Epidermal melanocyte (primary cell): ENCODE measurements around the gene EMP3.
"Not testable (repeated sequence)": the region's sequence is repeated elsewhere in the genome, so short reads cannot be mapped to it uniquely, and the experiment has no call there.

Source experiments
- DNase-seq: peaks from one replicate; pipeline ENCODE4 v3.0.0; 2011; ENCODE audit warnings: low spot score; ENCODE audit not compliant: insufficient read length

Gene EMP3

DNA sequence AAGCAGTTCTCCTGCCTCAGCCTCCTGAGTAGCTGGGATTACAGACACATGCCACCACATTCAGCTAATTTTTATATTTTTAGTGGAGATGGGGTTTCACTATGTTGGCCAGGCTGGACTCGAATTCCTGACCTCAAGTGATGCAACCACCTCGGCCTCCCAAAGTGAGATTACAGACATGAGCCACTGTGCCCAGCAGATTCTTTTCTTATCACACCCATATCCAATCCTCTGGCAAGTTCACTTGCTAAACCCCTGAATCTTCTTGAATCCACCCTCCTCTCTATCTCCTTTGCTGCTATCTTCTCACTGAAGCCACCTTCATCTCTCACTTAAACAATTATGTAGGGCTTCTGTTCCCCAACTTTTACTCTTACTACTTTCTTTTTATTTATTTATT, 20.8 kb downstream of the EMP3 start:
- DNase-seq, result no peak

DNA sequence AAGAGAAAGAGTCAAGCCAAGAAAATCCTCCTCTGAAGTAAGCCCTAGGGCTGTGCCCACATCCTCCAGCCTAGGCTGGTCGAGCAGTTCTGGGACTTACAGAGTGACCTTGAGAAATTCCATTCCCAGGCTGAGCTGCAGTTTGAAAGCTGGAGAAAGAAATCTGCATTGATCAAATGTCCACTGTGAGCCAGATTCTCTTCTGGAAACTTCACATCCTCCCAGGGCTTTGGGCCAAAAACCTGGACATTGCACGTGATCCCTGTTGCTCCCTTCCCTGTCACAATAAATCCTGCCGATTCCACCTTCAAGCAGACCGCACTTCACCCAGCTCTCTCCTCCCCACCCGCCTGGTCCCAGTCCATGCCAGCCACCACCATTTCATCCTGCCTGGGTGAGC, 22.7 kb downstream of the EMP3 start:
- no peak for DNase-seq

- DNase-seq, result no peak
Observed at GRCh38 chr19:48348737-48349136, 23.4 kb downstream of the EMP3 start.

GRCh38 chr19:48350856-48351255, 25.5 kb downstream of the EMP3 start:
- DNase-seq, result no peak

DNA sequence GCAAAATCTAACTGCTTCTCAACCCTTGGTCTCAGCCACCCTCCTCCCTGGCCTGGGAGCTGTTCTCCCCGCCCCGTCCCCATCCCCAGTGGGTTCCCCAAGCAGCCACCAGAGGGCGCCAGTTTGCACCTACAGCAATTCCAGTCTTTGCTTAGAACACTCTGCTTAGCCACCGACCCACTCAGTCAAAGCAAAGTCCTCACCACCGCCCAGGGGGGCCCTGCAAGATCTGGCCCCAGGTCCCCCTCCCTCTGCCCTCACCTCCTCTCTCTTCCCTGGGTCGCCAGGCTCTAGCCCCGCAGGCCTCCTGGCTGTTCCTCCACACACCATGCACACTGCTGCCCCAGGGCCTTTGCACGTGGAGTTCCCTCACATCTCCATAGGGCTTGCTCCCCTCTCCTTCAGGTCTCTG, 26.0 kb downstream of the EMP3 start:
- no peak for DNase-seq

DNA sequence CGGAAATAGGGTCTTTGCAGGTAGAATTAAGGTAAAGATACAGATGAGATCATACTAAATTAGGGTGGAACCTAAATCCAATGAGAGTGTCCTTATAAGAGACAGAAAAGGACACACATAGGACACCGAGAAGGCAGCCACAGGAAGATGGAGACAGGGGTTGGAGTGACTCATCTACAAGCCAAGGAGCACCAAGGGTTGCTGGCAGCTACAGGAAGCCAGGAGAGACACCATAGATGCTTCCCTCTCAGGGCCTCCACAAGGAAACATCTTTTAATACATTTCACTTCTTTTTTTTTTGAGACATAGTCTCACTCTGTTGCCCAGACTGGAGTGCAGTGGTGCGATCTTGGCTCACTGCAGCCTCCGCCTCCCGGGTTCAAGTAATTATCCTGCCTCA, 28.3 kb downstream of the EMP3 start:
- no peak for DNase-seq

DNA sequence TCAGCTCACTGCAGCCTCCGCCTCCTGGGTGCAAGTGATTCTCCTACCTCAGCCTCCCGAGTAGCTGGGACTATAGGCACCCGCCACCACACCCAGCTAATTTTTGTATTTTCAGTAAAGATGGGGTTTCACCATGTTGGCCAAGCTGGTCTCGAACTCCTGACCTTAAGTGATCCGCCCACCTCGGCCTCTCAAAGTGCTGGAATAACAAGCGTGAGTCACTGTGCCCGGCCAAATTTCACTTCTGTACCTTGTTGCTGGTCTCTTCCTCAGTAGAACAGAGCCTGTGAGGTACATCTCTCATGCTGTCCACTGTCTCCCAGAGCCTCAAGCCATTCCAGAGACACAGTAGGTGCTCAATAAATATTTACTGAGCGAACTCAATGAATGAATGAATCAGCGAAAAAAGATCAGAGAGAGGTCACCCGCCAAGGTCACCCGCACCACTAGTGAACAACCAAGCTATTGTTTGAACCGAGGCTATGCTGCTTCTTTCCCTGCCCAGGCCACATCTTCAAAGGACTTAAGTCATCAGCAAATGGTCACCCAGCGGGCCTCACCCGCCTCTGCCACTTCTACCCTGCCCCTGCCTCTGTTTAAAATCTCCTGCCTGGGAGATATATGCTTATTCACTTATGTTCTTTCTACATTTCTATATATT, 29.1 kb downstream of the EMP3 start:
- DNase-seq, result no peak

- no peak for DNase-seq
Observed at GRCh38 chr19:48355365-48355954, 30.1 kb downstream of the EMP3 start.

- no peak for DNase-seq
Observed at GRCh38 chr19:48359123-48359522, 33.8 kb downstream of the EMP3 start.

GRCh38 chr19:48361912-48362311, 36.6 kb downstream of the EMP3 start:
- no peak for DNase-seq

GRCh38 chr19:48362716-48363499, 37.6 kb downstream of the EMP3 start:
- peak; percentile 91 for DNase-seq

- no peak for DNase-seq
Observed at GRCh38 chr19:48363500-48363809, 38.1 kb downstream of the EMP3 start.

- DNase-seq, result peak; percentile 98
Observed at GRCh38 chr19:48363810-48364597, 38.7 kb downstream of the EMP3 start, which contains the start of the genes SYNGR4 and TMEM143. Gene SYNGR4 (plus strand): TSS chr19:48364367. CDS start chr19:48365843, 1,476 bp downstream. Gene TMEM143 (minus strand): TSS chr19:48363940. CDS start chr19:48363920, 20 bp downstream.

- no peak for DNase-seq
Observed at GRCh38 chr19:48364598-48365348, 39.4 kb downstream of the EMP3 start.

GRCh38 chr19:48365602-48366001, 40.2 kb downstream of the EMP3 start:
- no peak for DNase-seq

GRCh38 chr19:48367855-48368254, 42.5 kb downstream of the EMP3 start:
- no peak for DNase-seq

- no peak for DNase-seq
Observed at GRCh38 chr19:48368936-48369335, 43.6 kb downstream of the EMP3 start.

DNA sequence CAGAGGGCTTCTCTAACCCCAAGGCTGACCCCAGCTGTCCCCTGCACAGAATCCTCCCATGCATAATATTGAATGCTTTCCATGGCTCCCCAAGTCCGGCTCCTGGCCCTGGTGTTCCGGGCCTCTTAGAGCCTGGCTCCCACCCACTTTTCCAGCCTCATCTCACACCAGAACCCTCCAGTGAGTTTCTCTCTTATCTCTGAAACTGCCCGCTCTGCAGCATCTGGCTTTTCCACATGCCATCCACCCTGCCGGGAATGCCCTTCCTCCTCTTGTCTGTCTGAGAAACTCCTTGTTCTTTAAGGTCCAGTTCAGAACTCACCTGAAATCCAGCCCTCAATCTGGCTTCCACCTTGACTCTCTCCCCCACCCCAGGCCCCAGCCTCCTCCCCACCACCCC, 45.6 kb downstream of the EMP3 start:
- DNase-seq, result no peak

GRCh38 chr19:48371367-48371766, 46.0 kb downstream of the EMP3 start:
- no peak for DNase-seq

GRCh38 chr19:48371771-48372170, 46.4 kb downstream of the EMP3 start:
- DNase-seq, result not testable (repeated sequence)

DNA sequence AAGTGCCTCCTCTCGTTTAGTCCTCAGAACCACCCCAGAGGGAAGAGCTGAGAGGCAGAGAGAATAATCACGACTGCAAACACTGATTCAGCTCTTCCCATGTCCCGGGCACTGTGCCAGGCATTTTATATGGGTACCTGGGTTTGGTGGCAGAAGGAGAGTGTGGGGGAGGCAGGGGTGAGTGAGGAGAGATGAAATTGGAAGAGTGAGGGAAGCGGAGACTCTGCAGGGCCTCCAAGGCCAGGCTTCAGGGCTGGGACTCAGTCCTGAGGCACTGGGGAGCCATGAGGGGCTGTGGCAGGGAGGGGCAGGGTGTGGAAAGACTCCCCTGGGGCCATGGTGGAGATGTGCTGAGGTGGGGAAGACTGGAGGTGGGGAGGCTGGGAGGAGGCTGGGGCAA, 47.6 kb downstream of the EMP3 start:
- no peak for DNase-seq
